IMR-90 (cell line): Measurements from ENCODE around the gene FBXW2. TPM values are rescaled to one million over a fixed set of nuclear protein-coding genes. Genes with fewer than 3 reads are reported as not detected.

Experiments
- ATAC-seq: fragments of 200-7000 bp; cut with Tn5 transposase; 2 replicates; pipeline ENCODE4 v1.9.1; 2020; ENCODE audit warnings: low read depth, mild to moderate bottlenecking, moderate library complexity
- BruUV-seq: library from RNA; stranded (reverse); fragments of 400-500 nt; replicated peaks from 2 replicates; lab custom pipeline; 2021; lab: Mats Ljungman, UMichigan
- CTCF ChIA-PET: fragments of 300-600 bp; formaldehyde crosslinking; extraction: SDS; loops from one replicate; lab custom pipeline; 2021; ENCODE audit warnings: antibody characterized with exemption; lab: Yijun Ruan, JAX
- POLR2A ChIA-PET: fragments of 300-600 bp; sonication (Branson Sonifier 250); formaldehyde crosslinking; loops from one replicate; lab custom pipeline; 2022; ENCODE audit warnings: antibody characterized with exemption; ENCODE audit not compliant: unreplicated experiment; lab: Charles Lee
- DNase-seq: peaks from one replicate; pipeline ENCODE4 v3.0.0; 2013
- H2AFZ ChIP-seq: replicated peaks from 2 replicates; pipeline ENCODE3; 2013; ENCODE audit warnings: low read length, mild to moderate bottlenecking; ENCODE audit not compliant: poor library complexity
- H2AK5ac ChIP-seq: 2 replicates; pipeline ENCODE4 v1.6.1; 2013; ENCODE audit warnings: low read depth, low read length, inconsistent platforms
- H2AK9ac ChIP-seq: replicated peaks from 2 replicates; pipeline ENCODE3; 2013; ENCODE audit warnings: mild to moderate bottlenecking, low read depth, low read length, moderate library complexity; ENCODE audit not compliant: poor library complexity
- H2BK120ac ChIP-seq: 2 replicates; pipeline ENCODE4 v1.6.1; 2013; ENCODE audit warnings: low read depth, low read length, inconsistent platforms
- H2BK15ac ChIP-seq: 3 replicates; pipeline ENCODE4 v1.6.1; 2013; ENCODE audit warnings: low read depth, low read length, inconsistent platforms
- H2BK20ac ChIP-seq: 2 replicates; pipeline ENCODE4 v1.6.1; 2013; ENCODE audit warnings: low read depth, mild to moderate bottlenecking, inconsistent platforms, low read length, moderate library complexity
- H2BK5ac ChIP-seq: 2 replicates; pipeline ENCODE4 v1.6.1; 2013; ENCODE audit warnings: mild to moderate bottlenecking, low read depth, low read length, inconsistent platforms; ENCODE audit not compliant: poor library complexity, severe bottlenecking
- H3K14ac ChIP-seq: replicated peaks from 2 replicates; pipeline ENCODE4 v1.6.1; 2013; ENCODE audit warnings: low read depth, low read length, inconsistent platforms
- H3K18ac ChIP-seq: 2 replicates; pipeline ENCODE4 v1.6.1; 2013; ENCODE audit warnings: low read depth, low read length, control low read depth
- H3K23ac ChIP-seq: 2 replicates; pipeline ENCODE4 v1.6.1; 2013; ENCODE audit warnings: low read depth, low read length, inconsistent platforms
- H3K27ac ChIP-seq: 2 replicates; pipeline ENCODE4 v1.5.1; 2013; ENCODE audit warnings: mild to moderate bottlenecking, control low read depth, low read length; ENCODE audit not compliant: insufficient read depth
- H3K27me3 ChIP-seq: 2 replicates; pipeline ENCODE4 v1.6.1; 2013; ENCODE audit warnings: low read length; ENCODE audit not compliant: control insufficient read depth, insufficient read depth
- H3K36me3 ChIP-seq: 2 replicates; pipeline ENCODE4 v1.6.1; 2013; ENCODE audit warnings: low read length, mixed read lengths; ENCODE audit not compliant: control insufficient read depth, insufficient read depth
- H3K4ac ChIP-seq: 2 replicates; pipeline ENCODE4 v1.6.1; 2013; ENCODE audit warnings: low read depth, low read length, inconsistent platforms
- H3K4me1 ChIP-seq: 2 replicates; pipeline ENCODE4 v1.6.1; 2013; ENCODE audit warnings: low read length, mixed read lengths; ENCODE audit not compliant: control insufficient read depth, insufficient read depth
- H3K4me2 ChIP-seq: 2 replicates; pipeline ENCODE4 v1.6.1; 2013; ENCODE audit warnings: low read depth, mild to moderate bottlenecking, control low read depth, low read length, moderate library complexity
- H3K4me3 ChIP-seq: 2 replicates; pipeline ENCODE4 v1.5.1; 2013; ENCODE audit warnings: low read depth, mild to moderate bottlenecking, control low read depth, low read length, moderate library complexity; ENCODE audit not compliant: insufficient read depth
- H3K56ac ChIP-seq: 2 replicates; pipeline ENCODE4 v1.6.1; 2013; ENCODE audit warnings: low read length, inconsistent platforms; ENCODE audit not compliant: insufficient read depth; ENCODE audit errors: extremely low read depth
- H3K79me1 ChIP-seq, 2 experiments: 2 replicates each; pipeline ENCODE4 v1.6.1; 2013; ENCODE audit warnings: low read length in 2 of 2, inconsistent platforms in 1 of 2, low read depth in 1 of 2
- H3K9ac ChIP-seq: 2 replicates; pipeline ENCODE4 v1.6.1; 2013; ENCODE audit warnings: low read depth, low read length, control low read depth
- H3K9me1 ChIP-seq: 2 replicates; pipeline ENCODE4 v1.6.1; 2013; ENCODE audit warnings: low read length, inconsistent platforms; ENCODE audit not compliant: insufficient read depth
- H3K9me3 ChIP-seq: 2 replicates; pipeline ENCODE4 v1.6.1; 2013; ENCODE audit warnings: low read length; ENCODE audit not compliant: control insufficient read depth, insufficient read depth
- H4K20me1 ChIP-seq: 2 replicates; pipeline ENCODE4 v1.6.1; 2013; ENCODE audit warnings: low read length, inconsistent platforms; ENCODE audit not compliant: insufficient read depth
- H4K5ac ChIP-seq: 2 replicates; pipeline ENCODE4 v1.6.1; 2013; ENCODE audit warnings: mild to moderate bottlenecking, low read depth, low read length, control low read depth
- H4K8ac ChIP-seq, 2 experiments: 2 replicates each; pipeline ENCODE4 v1.6.1; 2013; ENCODE audit warnings: low read depth in 2 of 2, low read length in 2 of 2, control low read depth in 1 of 2, inconsistent platforms in 1 of 2
- H4K91ac ChIP-seq: 2 replicates; pipeline ENCODE4 v1.6.1; 2013; ENCODE audit warnings: low read depth, low read length, inconsistent platforms; ENCODE audit not compliant: insufficient read depth
- BHLHE40 ChIP-seq: fragments of 150-350 bp; IDR thresholded peaks from 2 replicates; pipeline ENCODE4 v1.6.1; 2016; ENCODE audit warnings: mild to moderate bottlenecking, low read depth, low read length
- CEBPB ChIP-seq: IDR thresholded peaks from 2 replicates; pipeline ENCODE4 v1.6.1; 2012; ENCODE audit warnings: low read depth, low read length, improper control_type of control experiment
- CHD1 ChIP-seq: IDR thresholded peaks from 2 replicates; pipeline ENCODE4 v1.6.1; 2012; ENCODE audit warnings: low read depth, low read length, improper control_type of control experiment
- CTCF ChIP-seq: conservative IDR thresholded peaks from 2 replicates; pipeline ENCODE4 v1.5.1; 2012; ENCODE audit warnings: mild to moderate bottlenecking, low read depth, low read length, improper control_type of control experiment
- ELK1 ChIP-seq: fragments of 150-350 bp; IDR thresholded peaks from 2 replicates; pipeline ENCODE4 v1.6.1; 2016; ENCODE audit warnings: low read depth, mild to moderate bottlenecking, low read length, moderate library complexity, borderline replicate concordance
- MAFK ChIP-seq: IDR thresholded peaks from 2 replicates; pipeline ENCODE4 v1.6.1; 2012; ENCODE audit warnings: low read depth, low read length, improper control_type of control experiment
- MAZ ChIP-seq: IDR thresholded peaks from 2 replicates; pipeline ENCODE4 v1.6.1; 2012; ENCODE audit warnings: low read depth, mild to moderate bottlenecking, low read length, improper control_type of control experiment, moderate library complexity, borderline replicate concordance
- MXI1 ChIP-seq: IDR thresholded peaks from 2 replicates; pipeline ENCODE4 v1.6.1; 2012; ENCODE audit warnings: low read depth, mild to moderate bottlenecking, low read length, moderate library complexity, borderline replicate concordance
- NFE2L2 ChIP-seq: fragments of 150-350 bp; IDR thresholded peaks from 2 replicates; pipeline ENCODE4 v1.6.1; 2016; ENCODE audit warnings: low read depth, mild to moderate bottlenecking, low read length
- POLR2A ChIP-seq: IDR thresholded peaks from 2 replicates; pipeline ENCODE4 v1.6.1; 2012; ENCODE audit warnings: mild to moderate bottlenecking, low read depth, low read length
- RAD21 ChIP-seq: IDR thresholded peaks from 2 replicates; pipeline ENCODE4 v1.6.1; 2012; ENCODE audit warnings: low read length, improper control_type of control experiment
- RCOR1 ChIP-seq: IDR thresholded peaks from 2 replicates; pipeline ENCODE4 v1.6.1; 2012; ENCODE audit warnings: mild to moderate bottlenecking, low read length, improper control_type of control experiment; ENCODE audit not compliant: insufficient replicate concordance
- RFX5 ChIP-seq: IDR thresholded peaks from 2 replicates; pipeline ENCODE4 v1.8.0; 2012; ENCODE audit warnings: low read depth, mild to moderate bottlenecking, low read length, moderate library complexity
- SMC3 ChIP-seq: fragments of 150-350 bp; IDR thresholded peaks from 2 replicates; pipeline ENCODE4 v1.6.1; 2016; ENCODE audit warnings: low read depth, mild to moderate bottlenecking, antibody characterized with exemption, low read length, moderate library complexity
- WGBS, 2 experiments: methylation state at CpG; one replicate each; pipeline versions ENCODE4 v1.1.5 to v1.1.7; 2013; ENCODE audit warnings: missing lambda C conversion rate in 2 of 2; ENCODE audit not compliant: insufficient read length in 1 of 2; ENCODE audit errors: extremely low coverage in 2 of 2; 5-methylcytosine and 5-hydroxymethylcytosine counted together
- dilution Hi-C: fragments of 300-500 bp; cut with HindIII; formaldehyde crosslinking; loops from one replicate; pipeline ENCODE4 v1.14.3; 2018; ENCODE audit warnings: low sequenced_read_pairs; ENCODE audit not compliant: unreplicated experiment
- in situ Hi-C: fragments of 300-500 bp; cut with MboI; formaldehyde crosslinking; loops from 3 replicates; pipeline ENCODE4 v1.14.3; 2019; ENCODE audit warnings: low sequenced_read_pairs, inconsistent platforms, mixed read lengths
- intact Hi-C: fragments of 100-400 bp; cut with micrococcal nuclease; formaldehyde crosslinking; loops from 2 replicates; pipeline ENCODE4 v1.10.0; 2022
- polyA plus RNA-seq, 3 experiments: library from polyadenylated mRNA; depleted of rRNA; stranded (reverse); fragments of >200 nt; gene quantifications; 2 replicates each; pipeline ENCODE4 v1.2.3, GENCODE V29; 2012; ENCODE audit warnings: low replicate concordance in 1 of 3
- total RNA-seq: library from RNA; depleted of rRNA; stranded (reverse); fragments of >200 nt; gene quantifications from 2 replicates; pipeline ENCODE4 v1.2.3, GENCODE V29; 2012

Gene FBXW2
- total and polyA plus RNA-seq, 2 of the 4 experiments (the other 2 are of a cell fraction), result 27.1 to 43.5 TPM

GRCh38 chr9:120717176-120717575 is 76.0 kb downstream of the FBXW2 start:
- H4K91ac ChIP-seq, result no peak overlapping the region
- in situ Hi-C loops (no loop called here), dilution Hi-C loops (no loop called here), intact Hi-C loops (no loop called here)
- H2BK20ac ChIP-seq, result no peak overlapping the region
- H3K4me3 ChIP-seq, result no peak overlapping the region
- H4K5ac ChIP-seq, result no peak overlapping the region
- H2AK9ac ChIP-seq, result no peak overlapping the region
- no peaks in the 10 kb centered on the region for H3K27me3 ChIP-seq
- no peak overlapping the region for H4K8ac ChIP-seq
- no CpG with 5 or more reads among the region's 2 CpGs for WGBS, 2 experiments
- H3K4ac ChIP-seq, result no peak overlapping the region
- no peak overlapping the region for H2AFZ ChIP-seq
- no peak overlapping the region; the same call in 1 of the 2 replicates for H2BK120ac ChIP-seq
- H3K79me1 ChIP-seq, result peaks cover 5 to 24% of the 10 kb centered on the region in 2 experiments; a peak in 3 of 4 replicates
- H3K9ac ChIP-seq, result no peak overlapping the region
- no peak overlapping the region for H2BK5ac ChIP-seq
- TF ChIP-seq POLR2A, result no peak
- TF ChIP-seq RAD21, result no peak
- TF ChIP-seq CTCF, result no peak
- no peak for TF ChIP-seq MAFK
- no peak for TF ChIP-seq BHLHE40
- no peak for TF ChIP-seq RCOR1
- TF ChIP-seq NFE2L2, result no peak
- no peak for TF ChIP-seq MXI1
- TF ChIP-seq RFX5, result no peak
- TF ChIP-seq ELK1, result no peak
- no peak for TF ChIP-seq MAZ
- no peak for TF ChIP-seq CHD1
- TF ChIP-seq SMC3, result no peak
- no peak for TF ChIP-seq CEBPB
- no peaks in the 10 kb centered on the region for H4K20me1 ChIP-seq
- no peak for DNase-seq
- H2BK15ac ChIP-seq, result no peak overlapping the region
- no TSS peak for BruUV-seq
- no peaks in the 10 kb centered on the region for H3K36me3 ChIP-seq
- no peak overlapping the region for H3K4me2 ChIP-seq
- no peak overlapping the region for H3K18ac ChIP-seq
- ATAC-seq, result no peak
- H3K14ac ChIP-seq, result no peak overlapping the region
- no peak overlapping the region for H3K23ac ChIP-seq
- H3K27ac ChIP-seq, result no peak overlapping the region
- no peaks in the 10 kb centered on the region for H3K9me3 ChIP-seq
- no peak overlapping the region for H2AK5ac ChIP-seq
- peaks cover 8% of the 10 kb centered on the region for H3K4me1 ChIP-seq
- H3K56ac ChIP-seq, result no peak overlapping the region
- POLR2A ChIA-PET, result no interaction called here
- CTCF ChIA-PET, result no interaction called here
- H3K9me1 ChIP-seq, result 0 out of 2 replicates have a peak, but pooled peaks cover 4% of the 10 kb centered on the region
